Right lobe of liver (tissue), 4 donors: ENCODE results near the gene AK2.

Source experiments
- POLR2A ChIP-seq: fragments of 450-650 bp; IDR thresholded peaks from one replicate; pipeline ENCODE4 v1.6.1; 2017; ENCODE audit warnings: antibody characterized with exemption, mild to moderate bottlenecking
- TF ChIP-seq, protein P1 (sequence below), 4 donors: fragments of 200-600 bp in 3 of 4; fragments of 450-650 bp in 1 of 4; IDR thresholded peaks; one replicate each; pipeline versions ENCODE4 v1.5.1 to v1.8.0; 2016 to 2022; ENCODE audit warnings: antibody characterized with exemption in 4 of 4, mild to moderate bottlenecking in 2 of 4
- donor health status: DM: no; HTN: no; CAD: no.
- donor health status: DM: no; HTN: no; CAD: no.
- donor health status: DM: no; HTN: yes; CAD: no.

DNA sequence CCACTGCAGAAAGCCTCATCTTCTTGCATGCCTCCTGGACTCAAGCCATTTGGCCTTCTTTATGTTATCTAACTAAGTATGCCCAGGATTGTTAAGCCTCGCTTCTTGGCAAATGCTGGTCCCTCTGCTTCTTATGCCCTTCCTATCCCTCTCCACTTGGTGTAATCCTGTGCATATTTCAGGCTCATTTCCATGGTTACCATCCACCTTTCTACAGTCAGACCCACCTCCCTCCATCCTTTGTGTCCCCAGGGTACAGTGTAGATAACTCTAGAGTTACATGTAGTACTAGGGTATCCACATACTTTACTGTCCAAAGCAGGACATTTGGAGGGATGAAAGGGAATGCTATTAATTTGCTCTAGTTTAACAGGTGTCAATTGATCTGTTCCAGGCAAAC is 65.5 kb downstream of the AK2 start:
- TF ChIP-seq, protein P1, sequence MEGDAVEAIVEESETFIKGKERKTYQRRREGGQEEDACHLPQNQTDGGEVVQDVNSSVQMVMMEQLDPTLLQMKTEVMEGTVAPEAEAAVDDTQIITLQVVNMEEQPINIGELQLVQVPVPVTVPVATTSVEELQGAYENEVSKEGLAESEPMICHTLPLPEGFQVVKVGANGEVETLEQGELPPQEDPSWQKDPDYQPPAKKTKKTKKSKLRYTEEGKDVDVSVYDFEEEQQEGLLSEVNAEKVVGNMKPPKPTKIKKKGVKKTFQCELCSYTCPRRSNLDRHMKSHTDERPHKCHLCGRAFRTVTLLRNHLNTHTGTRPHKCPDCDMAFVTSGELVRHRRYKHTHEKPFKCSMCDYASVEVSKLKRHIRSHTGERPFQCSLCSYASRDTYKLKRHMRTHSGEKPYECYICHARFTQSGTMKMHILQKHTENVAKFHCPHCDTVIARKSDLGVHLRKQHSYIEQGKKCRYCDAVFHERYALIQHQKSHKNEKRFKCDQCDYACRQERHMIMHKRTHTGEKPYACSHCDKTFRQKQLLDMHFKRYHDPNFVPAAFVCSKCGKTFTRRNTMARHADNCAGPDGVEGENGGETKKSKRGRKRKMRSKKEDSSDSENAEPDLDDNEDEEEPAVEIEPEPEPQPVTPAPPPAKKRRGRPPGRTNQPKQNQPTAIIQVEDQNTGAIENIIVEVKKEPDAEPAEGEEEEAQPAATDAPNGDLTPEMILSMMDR (IDR thresholded peaks at IDR 0.05) = no peak
- no peak for TF ChIP-seq POLR2A
